CD4-positive, CD25-positive, alpha-beta regulatory T cell (primary cell): ENCODE results near the gene GHITM. TPM values are rescaled to one million over a fixed set of nuclear protein-coding genes. Genes with fewer than 3 reads are reported as not detected.

Source experiments
- ATAC-seq, 2 donors: fragments of 150-1000 bp; cut with Tn5 transposase; one replicate each; pipeline ENCODE4 v1.10.0; 2021; ENCODE audit warnings: low read depth in 2 of 2, moderate number of reproducible peaks in 2 of 2, moderate library complexity in 1 of 2
- DNase-seq, 3 donors: peaks; one replicate each; pipeline versions ENCODE4 v3.0.0 to v3.0.0-alpha.2; 2012 to 2022; ENCODE audit warnings: mixed read lengths in 1 of 3
- H3K27ac ChIP-seq: one replicate; pipeline ENCODE4 v1.7.0; 2013; ENCODE audit warnings: mild to moderate bottlenecking, low read length; ENCODE audit not compliant: insufficient read depth, poor library complexity, severe bottlenecking
- H3K27me3 ChIP-seq: one replicate; pipeline ENCODE4 v1.7.0; 2013; ENCODE audit warnings: low read length; ENCODE audit not compliant: control insufficient read depth, insufficient read depth
- H3K36me3 ChIP-seq: one replicate; pipeline ENCODE4 v1.7.0; 2013; ENCODE audit warnings: mild to moderate bottlenecking, low read length, moderate library complexity; ENCODE audit not compliant: control insufficient read depth, insufficient read depth
- H3K4me1 ChIP-seq: 2 replicates; pipeline ENCODE4 v1.7.0; 2013; ENCODE audit warnings: mild to moderate bottlenecking, low read length; ENCODE audit not compliant: insufficient read depth, control insufficient read depth, poor library complexity, severe bottlenecking
- H3K4me3 ChIP-seq: one replicate; pipeline ENCODE4 v1.7.0; 2013; ENCODE audit warnings: low read depth, mild to moderate bottlenecking, low read length, moderate library complexity
- H3K9me3 ChIP-seq, 2 experiments: 1 replicate in 1 of 2; 2 replicates in 1 of 2; pipeline ENCODE4 v1.7.0; 2013; ENCODE audit warnings: low read length in 2 of 2, mild to moderate bottlenecking in 1 of 2, moderate library complexity in 1 of 2; ENCODE audit not compliant: control insufficient read depth in 2 of 2
- H3K27ac Mint-ChIP-seq, 3 donors: one replicate each; pipeline ENCODE4 v1.8.0; 2020 to 2022; ENCODE audit warnings: mild to moderate bottlenecking in 3 of 3, mixed read lengths in 3 of 3, moderate library complexity in 2 of 3
- H3K27me3 Mint-ChIP-seq: one replicate; pipeline ENCODE4 v1.8.0; 2022; ENCODE audit warnings: mild to moderate bottlenecking, mixed read lengths
- H3K36me3 Mint-ChIP-seq: one replicate; pipeline ENCODE4 v1.8.0; 2020; ENCODE audit warnings: mixed read lengths
- H3K4me1 Mint-ChIP-seq, 4 donors: one replicate each; pipeline ENCODE4 v1.8.0; 2020 to 2022; ENCODE audit warnings: mixed read lengths in 4 of 4, mild to moderate bottlenecking in 1 of 4
- H3K4me3 Mint-ChIP-seq, 4 donors: one replicate each; pipeline ENCODE4 v1.8.0; 2020 to 2022; ENCODE audit warnings: mild to moderate bottlenecking in 4 of 4, mixed read lengths in 4 of 4, moderate library complexity in 3 of 4
- H3K9me3 Mint-ChIP-seq, 7 donors: one replicate each; pipeline ENCODE4 v1.8.0; 2020 to 2022; ENCODE audit warnings: mixed read lengths in 7 of 7, mild to moderate bottlenecking in 3 of 7, moderate library complexity in 2 of 7
- polyA plus RNA-seq, 4 donors: library from polyadenylated mRNA; unstranded; fragments of 300-500 nt; fragmentation: Illumina TruSeq; gene quantifications; one replicate each; pipeline ENCODE4 v1.2.3, GENCODE V29; 2021
- total RNA-seq: library from RNA; stranded (reverse); gene quantifications from one replicate; pipeline ENCODE4 v1.2.3, GENCODE V29; 2022

The GHITM gene
- total and polyA plus RNA-seq, 5 donors from 2014 or later, result 77.9 to 303 (median 279) TPM

DNA sequence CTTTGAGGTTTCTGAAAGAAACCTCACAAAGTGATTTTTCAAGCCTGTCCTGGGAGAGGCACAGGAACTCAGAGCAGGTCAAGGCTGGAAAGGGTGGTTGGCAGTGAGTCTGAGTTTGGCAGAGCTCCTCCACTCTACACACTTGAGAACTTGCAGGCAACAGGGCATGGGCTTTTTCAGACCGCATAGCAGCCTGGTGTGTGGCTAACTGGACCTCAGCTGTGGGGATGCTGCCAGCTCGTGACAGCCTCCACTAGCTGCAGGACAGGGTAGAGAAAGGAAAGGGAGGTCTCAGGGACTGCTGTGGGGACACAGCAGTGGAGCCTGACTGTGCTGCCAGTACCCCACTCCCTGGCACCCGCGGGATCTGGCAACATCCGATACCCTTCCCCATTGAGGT, 57.6 kb downstream of the GHITM start:
- ATAC-seq, result no peak
- Histone ChIP-seq H3K4me1 (peaks cover 13% of the 10 kb centered on the region), H3K27ac (no peak overlapping the region), H3K4me3 (no peak overlapping the region), H3K36me3 (no peaks in the 10 kb centered on the region), H3K27me3 (peaks cover 3% of the 10 kb centered on the region), H3K9me3 (no peaks in the 10 kb centered on the region)
- Mint-ChIP-seq H3K36me3 (no peaks in the 10 kb centered on the region), H3K4me1 (peaks cover 0 to 18% (median 0%) of the 10 kb centered on the region in 4 donors), H3K27ac (no peak overlapping the region), H3K9me3 (peaks cover 0 to 8% (median 0%) of the 10 kb centered on the region in 7 donors), H3K27me3 (peaks cover 38% of the 10 kb centered on the region), H3K4me3 (no peak overlapping the region)
- no peak for DNase-seq

DNA sequence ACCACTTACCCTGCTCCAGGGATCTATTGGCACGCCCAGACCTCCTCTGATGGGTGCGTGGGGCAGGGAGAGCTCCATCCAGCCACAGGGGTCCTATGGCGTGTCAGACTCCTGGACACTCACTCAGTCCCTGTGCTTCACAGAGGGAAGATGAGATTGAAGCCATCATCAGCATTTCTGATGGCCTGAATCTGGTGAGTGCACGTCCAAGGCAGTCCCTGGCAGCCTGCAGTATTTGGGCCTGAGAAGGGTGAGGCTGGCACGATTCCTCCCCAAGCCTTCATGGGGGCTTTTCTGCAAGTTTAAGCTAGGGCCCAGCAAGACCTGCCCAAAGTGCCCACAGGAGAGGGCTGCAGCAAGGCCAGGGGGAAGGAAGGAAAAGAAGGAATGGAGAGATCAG, 58.3 kb downstream of the GHITM start:
- peaks cover 13% of the 10 kb centered on the region for H3K4me1 ChIP-seq
- H3K4me3 ChIP-seq, result no peak overlapping the region
- no peaks in the 10 kb centered on the region for H3K36me3 Mint-ChIP-seq
- H3K9me3 Mint-ChIP-seq, result peaks cover 0 to 8% (median 0%) of the 10 kb centered on the region in 7 donors
- ATAC-seq, result no peak
- no peak overlapping the region for H3K27ac Mint-ChIP-seq
- H3K36me3 ChIP-seq, result no peaks in the 10 kb centered on the region
- H3K27ac ChIP-seq, result no peak overlapping the region
- peaks cover 0 to 14% (median 0%) of the 10 kb centered on the region in 4 donors for H3K4me1 Mint-ChIP-seq
- DNase-seq, result no peak
- peaks cover 33% of the 10 kb centered on the region for H3K27me3 Mint-ChIP-seq
- H3K4me3 Mint-ChIP-seq, result no peak overlapping the region
- H3K9me3 ChIP-seq, result no peaks in the 10 kb centered on the region
- peaks cover 3% of the 10 kb centered on the region for H3K27me3 ChIP-seq

DNA sequence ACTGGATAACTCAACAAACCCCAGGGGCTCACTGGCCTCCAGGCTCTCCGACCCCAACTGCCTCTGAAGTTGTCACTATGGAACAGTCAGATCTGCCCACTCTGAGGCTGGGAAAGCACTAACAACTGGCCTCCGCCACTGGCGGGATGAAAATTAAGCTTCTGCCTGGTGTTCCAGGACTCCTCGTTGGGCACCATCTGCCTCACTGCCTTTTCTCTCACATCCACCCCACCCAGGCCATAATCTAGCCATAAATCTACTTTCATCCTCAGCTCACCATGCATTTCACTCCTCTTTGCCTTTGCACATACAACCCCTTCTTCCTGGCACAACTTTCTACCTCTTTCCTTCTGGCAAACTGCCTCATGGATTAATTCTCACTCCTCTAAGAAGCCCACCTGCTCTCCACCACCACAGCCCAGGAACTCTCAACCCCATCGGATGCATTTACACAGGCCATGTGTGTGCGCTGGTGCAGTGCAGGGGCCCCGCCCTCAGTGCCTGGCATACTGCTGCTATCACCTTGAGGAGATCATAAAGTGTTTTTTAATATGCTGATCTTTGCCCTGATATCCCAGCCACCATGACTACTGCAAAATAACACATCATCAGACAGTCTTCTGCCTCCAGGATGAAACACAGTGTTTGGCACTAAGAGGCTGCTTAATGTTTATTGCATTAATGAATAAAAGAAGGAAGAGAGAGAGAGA, 59.1 kb downstream of the GHITM start:
- ATAC-seq, result no peak
- Mint-ChIP-seq H3K27ac (no peak overlapping the region), H3K4me1 (peaks cover 0 to 11% (median 0%) of the 10 kb centered on the region in 4 donors), H3K36me3 (no peaks in the 10 kb centered on the region), H3K27me3 (peaks cover 33% of the 10 kb centered on the region), H3K4me3 (no peak overlapping the region), H3K9me3 (peaks cover 0 to 6% (median 0%) of the 10 kb centered on the region in 7 donors)
- Histone ChIP-seq H3K4me3 (no peak overlapping the region), H3K9me3 (no peaks in the 10 kb centered on the region), H3K27me3 (peaks cover 3% of the 10 kb centered on the region), H3K36me3 (no peaks in the 10 kb centered on the region), H3K27ac (no peak overlapping the region), H3K4me1 (peaks cover 13% of the 10 kb centered on the region)
- no peak for DNase-seq

DNA sequence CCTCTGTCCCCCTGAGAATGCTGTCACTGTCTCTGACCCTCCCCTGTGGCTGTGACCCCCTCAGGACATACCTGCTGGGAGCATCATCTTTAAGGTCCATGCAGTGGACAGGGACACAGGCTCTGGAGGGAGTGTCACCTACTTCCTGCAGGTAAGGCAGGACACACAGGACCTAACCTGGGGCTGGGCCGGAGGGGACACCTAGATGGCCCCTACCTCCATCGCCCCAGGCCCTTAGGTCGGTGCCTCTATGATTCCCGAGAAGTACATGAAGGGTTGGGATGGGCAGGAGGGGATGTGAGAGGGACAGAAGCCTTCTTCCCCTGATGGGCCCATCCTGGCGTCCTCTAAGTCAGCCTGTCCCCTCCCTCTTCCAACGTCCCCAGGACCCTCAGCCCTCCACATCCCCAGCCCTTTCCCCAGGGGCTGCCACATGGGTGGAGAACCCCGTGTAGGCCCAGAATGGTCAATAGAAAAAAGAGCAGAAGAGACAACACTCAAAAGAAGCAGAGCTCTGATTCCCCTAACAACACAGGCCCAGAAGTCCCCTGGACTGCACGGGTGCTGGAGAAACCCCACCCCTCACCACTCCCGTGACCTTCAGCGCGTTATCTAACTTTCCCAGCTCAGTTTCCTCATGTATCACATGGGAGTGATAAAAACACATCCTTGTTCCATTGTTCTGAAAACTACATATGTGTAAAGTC, 61.4 kb downstream of the GHITM start:
- Mint-ChIP-seq H3K27me3 (peaks cover 29% of the 10 kb centered on the region), H3K4me1 (peaks cover 0 to 4% (median 0%) of the 10 kb centered on the region in 4 donors), H3K36me3 (no peaks in the 10 kb centered on the region), H3K9me3 (peaks cover 0 to 4% (median 0%) of the 10 kb centered on the region in 7 donors), H3K27ac (no peak overlapping the region), H3K4me3 (no peak overlapping the region)
- Histone ChIP-seq H3K9me3 (no peaks in the 10 kb centered on the region), H3K4me3 (no peak overlapping the region), H3K27me3 (no peaks in the 10 kb centered on the region), H3K36me3 (no peaks in the 10 kb centered on the region), H3K4me1 (no peaks in the 10 kb centered on the region), H3K27ac (no peak overlapping the region)
- no peak for DNase-seq
- no peak for ATAC-seq

DNA sequence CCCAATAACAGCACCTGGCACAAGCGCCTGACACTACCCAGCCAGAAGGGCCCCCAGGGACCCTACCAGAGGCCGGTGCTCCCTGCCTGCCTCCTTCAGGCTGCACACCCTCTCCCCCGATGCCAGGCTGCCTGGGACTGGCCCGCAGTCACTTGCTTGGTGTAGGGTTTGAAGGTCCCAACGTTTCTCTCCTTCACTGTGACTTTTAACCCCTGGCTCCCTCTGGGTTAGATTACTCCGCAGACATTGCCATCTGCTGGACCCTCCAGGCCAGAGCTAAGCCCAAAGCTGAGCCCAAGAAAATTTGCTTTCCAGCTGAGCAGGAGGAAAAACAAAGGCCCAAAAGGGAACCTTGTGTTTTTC, 61.9 kb downstream of the GHITM start:
- DNase-seq (no peak), ATAC-seq (no peak)
- no peak overlapping the region for H3K4me3 Mint-ChIP-seq
- H3K27ac Mint-ChIP-seq, result no peak overlapping the region
- no peaks in the 10 kb centered on the region for H3K36me3 Mint-ChIP-seq
- Histone ChIP-seq H3K9me3 (no peaks in the 10 kb centered on the region), H3K4me3 (no peak overlapping the region), H3K4me1 (no peaks in the 10 kb centered on the region), H3K36me3 (no peaks in the 10 kb centered on the region), H3K27me3 (no peaks in the 10 kb centered on the region), H3K27ac (no peak overlapping the region)
- H3K27me3 Mint-ChIP-seq, result peaks cover 26% of the 10 kb centered on the region
- peaks cover 0 to 4% (median 0%) of the 10 kb centered on the region in 7 donors for H3K9me3 Mint-ChIP-seq
- no peaks in the 10 kb centered on the region for H3K4me1 Mint-ChIP-seq

DNA sequence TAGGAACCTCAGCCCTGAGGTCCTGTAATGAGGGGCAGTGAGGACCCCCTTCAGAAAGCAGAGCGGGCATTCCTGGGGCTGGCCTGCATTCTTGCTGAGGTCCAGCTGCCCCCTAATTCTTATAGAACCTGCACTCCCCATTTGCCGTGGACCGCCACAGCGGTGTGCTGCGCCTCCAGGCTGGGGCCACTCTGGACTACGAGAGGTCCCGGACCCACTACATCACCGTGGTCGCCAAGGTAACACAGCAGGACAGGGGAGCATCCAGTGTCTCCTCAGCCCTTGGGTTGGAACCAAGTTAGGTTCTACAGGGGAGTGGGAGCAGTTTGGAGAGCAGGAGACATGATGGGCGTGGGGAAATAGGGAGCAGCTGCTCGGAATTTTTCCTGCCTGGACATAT, 62.4 kb downstream of the GHITM start:
- no peaks in the 10 kb centered on the region for H3K9me3 ChIP-seq
- H3K36me3 ChIP-seq, result no peaks in the 10 kb centered on the region
- no peaks in the 10 kb centered on the region for H3K4me1 ChIP-seq
- no peak overlapping the region for H3K27ac ChIP-seq
- no peaks in the 10 kb centered on the region for H3K4me1 Mint-ChIP-seq
- peaks cover 0 to 2% (median 0%) of the 10 kb centered on the region in 7 donors for H3K9me3 Mint-ChIP-seq
- H3K27ac Mint-ChIP-seq, result no peak overlapping the region
- no peaks in the 10 kb centered on the region for H3K36me3 Mint-ChIP-seq
- ATAC-seq (no peak), DNase-seq (no peak)
- no peaks in the 10 kb centered on the region for H3K27me3 ChIP-seq
- H3K4me3 ChIP-seq, result no peak overlapping the region
- peaks cover 23% of the 10 kb centered on the region for H3K27me3 Mint-ChIP-seq
- H3K4me3 Mint-ChIP-seq, result no peak overlapping the region

DNA sequence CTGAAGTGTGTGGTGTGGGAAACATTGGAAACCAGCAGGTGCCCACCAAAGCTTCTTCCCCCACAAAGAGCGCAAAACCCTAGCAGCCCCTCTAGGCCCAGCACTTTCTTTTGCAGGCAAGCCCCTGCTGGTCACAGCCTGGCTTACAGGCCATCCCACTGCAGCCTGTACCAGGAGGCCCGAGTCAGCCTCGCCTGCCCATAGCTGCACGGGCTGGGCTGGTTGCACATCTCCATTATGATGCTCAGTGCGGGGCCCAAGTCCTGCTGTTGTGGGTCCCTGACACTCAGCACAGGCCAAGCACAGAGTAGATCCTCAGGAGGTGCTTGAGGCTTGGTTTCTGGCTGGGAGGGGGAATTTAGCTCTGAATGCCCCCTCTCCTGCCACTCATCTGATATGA, 63.0 kb downstream of the GHITM start:
- Histone ChIP-seq H3K27me3 (no peaks in the 10 kb centered on the region), H3K27ac (no peak overlapping the region), H3K36me3 (no peaks in the 10 kb centered on the region), H3K4me3 (no peak overlapping the region), H3K4me1 (no peaks in the 10 kb centered on the region), H3K9me3 (no peaks in the 10 kb centered on the region)
- no peaks in the 10 kb centered on the region for H3K4me1 Mint-ChIP-seq
- peak overlapping the region in 1 of 4 donors; percentile 71 for H3K4me3 Mint-ChIP-seq
- peaks cover 18% of the 10 kb centered on the region for H3K27me3 Mint-ChIP-seq
- no peaks in the 10 kb centered on the region for H3K36me3 Mint-ChIP-seq
- ATAC-seq (no peak), DNase-seq (no peak)
- no peak overlapping the region for H3K27ac Mint-ChIP-seq
- peaks cover 0 to 2% (median 0%) of the 10 kb centered on the region in 7 donors for H3K9me3 Mint-ChIP-seq
